Caco-2 (cell line): Measurements from ENCODE around the gene KCMF1. TPM values are rescaled to one million over a fixed set of nuclear protein-coding genes. Genes with fewer than 3 reads are reported as not detected.

Experiments
- BruUV-seq: library from RNA; stranded (reverse); fragments of 400-500 nt; replicated peaks from 2 replicates; lab custom pipeline; 2021; lab: Mats Ljungman, UMichigan
- CTCF ChIA-PET: fragments of 300-600 bp; sonication (Branson Sonifier 250); formaldehyde crosslinking; loops from one replicate; lab custom pipeline; 2022; ENCODE audit warnings: antibody characterized with exemption; lab: Charles Lee
- POLR2A ChIA-PET: fragments of 300-600 bp; sonication (Branson Sonifier 250); formaldehyde crosslinking; loops from one replicate; lab custom pipeline; 2022; ENCODE audit warnings: antibody characterized with exemption; lab: Charles Lee
- DNase-seq, 2 experiments: peaks; one replicate each; pipeline versions ENCODE4 v3.0.0 to v3.0.0-alpha.2; 2020 to 2022
- H3K27me3 ChIP-seq: replicated peaks from 2 replicates; pipeline ENCODE4 v1.6.0; 2011; ENCODE audit warnings: low read length; ENCODE audit not compliant: control insufficient read depth, insufficient read depth
- H3K36me3 ChIP-seq: 2 replicates; pipeline ENCODE4 v1.5.1; 2011; ENCODE audit warnings: low read length; ENCODE audit not compliant: control insufficient read depth, insufficient read depth
- H3K4me1 ChIP-seq: fragments of 250-450 bp; sonication (Bioruptor Pico); 2 replicates; pipeline ENCODE4 v1.5.1; 2020; ENCODE audit warnings: mild to moderate bottlenecking
- H3K4me3 ChIP-seq: 2 replicates; pipeline ENCODE4 v1.5.1; 2011; ENCODE audit warnings: low read depth, mild to moderate bottlenecking, control low read depth, low read length
- H3K9me3 ChIP-seq: fragments of 250-450 bp; sonication (Bioruptor Pico); 2 replicates; pipeline ENCODE4 v1.5.1; 2020; ENCODE audit warnings: mild to moderate bottlenecking, moderate library complexity
- H3K27ac Mint-ChIP-seq: one replicate; pipeline ENCODE4 v1.8.0; 2022; ENCODE audit warnings: mixed read lengths; ENCODE audit not compliant: unreplicated experiment
- H3K27me3 Mint-ChIP-seq: one replicate; pipeline ENCODE4 v1.8.0; 2022; ENCODE audit warnings: mixed read lengths; ENCODE audit not compliant: insufficient read depth, unreplicated experiment
- H3K36me3 Mint-ChIP-seq: one replicate; pipeline ENCODE4 v1.8.0; 2022; ENCODE audit warnings: mild to moderate bottlenecking, mixed read lengths; ENCODE audit not compliant: insufficient read depth, unreplicated experiment
- H3K4me1 Mint-ChIP-seq: one replicate; pipeline ENCODE4 v1.8.0; 2022; ENCODE audit warnings: low read depth, mixed read lengths; ENCODE audit not compliant: unreplicated experiment
- H3K4me3 Mint-ChIP-seq: one replicate; pipeline ENCODE4 v1.8.0; 2022; ENCODE audit warnings: mild to moderate bottlenecking, moderate library complexity, mixed read lengths; ENCODE audit not compliant: unreplicated experiment
- H3K9me3 Mint-ChIP-seq: one replicate; pipeline ENCODE4 v1.8.0; 2022; ENCODE audit warnings: mixed read lengths; ENCODE audit not compliant: unreplicated experiment
- CTCF ChIP-seq, 2 experiments: fragments of 200-600 bp in 1 of 2; IDR thresholded peaks; 1 replicate in 1 of 2; 2 replicates in 1 of 2; pipeline versions ENCODE4 v1.5.1 to v1.8.0; 2011 to 2022; ENCODE audit warnings: antibody characterized with exemption in 1 of 2, control low read depth in 1 of 2, inconsistent platforms in 1 of 2, low read depth in 1 of 2, low read length in 1 of 2, mild to moderate bottlenecking in 1 of 2, moderate library complexity in 1 of 2; ENCODE audit not compliant: insufficient read depth in 1 of 2, severe bottlenecking in 1 of 2, unreplicated experiment in 1 of 2
- intact Hi-C: fragments of 100-400 bp; cut with micrococcal nuclease; formaldehyde crosslinking; loops from one replicate; pipeline ENCODE4 v1.10.0; 2022; ENCODE audit not compliant: unreplicated experiment
- total RNA-seq: library from RNA; stranded (reverse); gene quantifications from 2 replicates; pipeline ENCODE4 v1.2.3, GENCODE V29; 2022

KCMF1 gene
- total RNA-seq, 1 experiment from 2014 or later: 81.5 TPM

DNA sequence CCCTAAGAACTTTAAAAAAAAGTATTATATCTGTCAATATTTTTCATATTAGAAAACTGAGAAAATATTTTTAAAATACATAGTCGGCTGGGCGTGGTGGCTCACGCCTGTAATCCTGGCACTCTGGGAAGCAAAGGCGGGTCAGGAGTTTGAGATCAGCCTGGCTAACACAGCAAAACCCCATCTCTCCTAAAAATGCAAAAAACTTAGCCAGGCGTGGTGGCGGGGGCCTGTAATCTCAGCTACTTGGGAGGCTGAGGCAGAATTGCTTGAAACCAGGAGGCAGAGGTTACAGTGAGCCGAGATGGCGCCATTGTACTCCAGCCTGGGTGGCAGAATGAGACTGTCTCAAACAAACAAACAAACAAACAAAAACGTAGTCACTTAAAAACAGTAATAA is 5.1 kb upstream of the KCMF1 start:
- Histone ChIP-seq H3K9me3 (no peaks in the 10 kb centered on the region), H3K36me3 (no peaks in the 10 kb centered on the region; the same call in 1 of the 2 replicates), H3K27me3 (no peaks in the 10 kb centered on the region), H3K4me3 (no peak overlapping the region), H3K4me1 (peaks cover 30% of the 10 kb centered on the region)
- Mint-ChIP-seq H3K4me1 (peaks cover 24% of the 10 kb centered on the region), H3K36me3 (peaks cover 57% of the 10 kb centered on the region), H3K27me3 (no peaks in the 10 kb centered on the region), H3K4me3 (no peak overlapping the region), H3K9me3 (no peaks in the 10 kb centered on the region), H3K27ac (no peak overlapping the region)
- no TSS peak for BruUV-seq
- no peak for TF ChIP-seq CTCF (IDR thresholded peaks at IDR 0.05; ENCODE audit: insufficient read depth in 1 of 2, low read depth in 1 of 2, low read length in 1 of 2, severe bottlenecking in 1 of 2, unreplicated experiment in 1 of 2)
- no peak for DNase-seq
- CTCF ChIA-PET: no interaction called here
- intact Hi-C loops: no loop called here
- POLR2A ChIA-PET: no interaction called here

DNA sequence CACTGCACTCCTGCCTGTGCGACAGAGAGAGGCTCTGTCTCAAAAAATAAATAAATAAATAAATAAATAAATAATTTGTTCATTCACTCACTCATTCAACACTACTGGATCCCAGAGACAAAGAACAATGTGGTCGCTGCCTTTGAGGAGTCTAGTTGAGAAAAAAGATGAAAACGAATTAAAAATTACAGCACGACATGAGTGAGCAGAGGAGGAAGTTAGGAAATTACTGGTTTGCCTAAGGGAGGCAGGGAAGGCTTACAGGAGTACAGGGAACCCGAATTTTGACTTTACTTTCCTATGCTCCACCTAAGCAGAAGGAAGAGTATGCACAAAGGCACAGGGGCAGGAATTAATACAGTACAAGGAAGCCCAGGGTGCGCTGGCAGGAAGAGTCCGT is 4.2 kb upstream of the KCMF1 start:
- BruUV-seq: no TSS peak
- Histone ChIP-seq H3K4me3 (no peak overlapping the region), H3K4me1 (peaks cover 30% of the 10 kb centered on the region), H3K27me3 (no peaks in the 10 kb centered on the region), H3K36me3 (no peaks in the 10 kb centered on the region; the same call in 1 of the 2 replicates), H3K9me3 (no peaks in the 10 kb centered on the region)
- CTCF ChIA-PET: no interaction called here
- Mint-ChIP-seq H3K4me3 (no peak overlapping the region), H3K9me3 (no peaks in the 10 kb centered on the region), H3K27ac (no peak overlapping the region), H3K4me1 (peaks cover 24% of the 10 kb centered on the region), H3K36me3 (peaks cover 57% of the 10 kb centered on the region), H3K27me3 (no peaks in the 10 kb centered on the region)
- no peak for TF ChIP-seq CTCF (IDR thresholded peaks at IDR 0.05; ENCODE audit: insufficient read depth in 1 of 2, low read depth in 1 of 2, low read length in 1 of 2, severe bottlenecking in 1 of 2, unreplicated experiment in 1 of 2)
- POLR2A ChIA-PET: interaction anchor here (0.6 kb wide), 1 partner anchor 42 kb away, joined by 4 read pairs; no protein-coding TSS in a partner anchor
- intact Hi-C loops: no loop called here
- no peak for DNase-seq

- Histone ChIP-seq H3K9me3 (no peaks in the 10 kb centered on the region), H3K36me3 (peaks cover 2% of the 10 kb centered on the region; the same call in 1 of the 2 replicates), H3K27me3 (no peaks in the 10 kb centered on the region), H3K4me1 (peaks cover 27% of the 10 kb centered on the region), H3K4me3 (peak overlapping the region; percentile 95)
- no peak for DNase-seq
- peaks cover 7% of the 10 kb centered on the region for H3K4me1 Mint-ChIP-seq
- TSS peak; percentile 68 for BruUV-seq
- H3K36me3 Mint-ChIP-seq: peaks cover 42% of the 10 kb centered on the region
- intact Hi-C loops: loop anchor here (2.0 kb wide), 2 partner anchors 43 to 63 kb away; no protein-coding TSS in a partner anchor
- no peaks in the 10 kb centered on the region for H3K27me3 Mint-ChIP-seq
- H3K4me3 Mint-ChIP-seq: peak overlapping the region; percentile 95
- H3K27ac Mint-ChIP-seq: peak overlapping the region; percentile 98
- no peak for TF ChIP-seq CTCF (IDR thresholded peaks at IDR 0.05; ENCODE audit: insufficient read depth in 1 of 2, low read depth in 1 of 2, low read length in 1 of 2, severe bottlenecking in 1 of 2, unreplicated experiment in 1 of 2)
- POLR2A ChIA-PET: interaction anchor here (1.1 kb wide), 1 partner anchor 11 kb away, joined by 9 read pairs; no protein-coding TSS in a partner anchor
- no peaks in the 10 kb centered on the region for H3K9me3 Mint-ChIP-seq
- CTCF ChIA-PET: interaction anchor here (2.1 kb wide), 1 partner anchor 43 kb away, joined by 5 read pairs; no protein-coding TSS in a partner anchor
Measured at GRCh38 chr2:84969511-84970209, 1.3 kb upstream of the KCMF1 start.
